ENCODE measurements around the gene SLC6A13. TPM values are rescaled to one million over a fixed set of nuclear protein-coding genes. Genes with fewer than 3 reads are reported as not detected.
A peak's percentile ranks its signal among the peaks of the same experiment; 100 is the strongest.

Gene SLC6A13
- polyA plus RNA-seq, 1 donor (not counting 4 experiments of a cell fraction or from before 2014, with no cell fraction given): 0.33 TPM

DNA sequence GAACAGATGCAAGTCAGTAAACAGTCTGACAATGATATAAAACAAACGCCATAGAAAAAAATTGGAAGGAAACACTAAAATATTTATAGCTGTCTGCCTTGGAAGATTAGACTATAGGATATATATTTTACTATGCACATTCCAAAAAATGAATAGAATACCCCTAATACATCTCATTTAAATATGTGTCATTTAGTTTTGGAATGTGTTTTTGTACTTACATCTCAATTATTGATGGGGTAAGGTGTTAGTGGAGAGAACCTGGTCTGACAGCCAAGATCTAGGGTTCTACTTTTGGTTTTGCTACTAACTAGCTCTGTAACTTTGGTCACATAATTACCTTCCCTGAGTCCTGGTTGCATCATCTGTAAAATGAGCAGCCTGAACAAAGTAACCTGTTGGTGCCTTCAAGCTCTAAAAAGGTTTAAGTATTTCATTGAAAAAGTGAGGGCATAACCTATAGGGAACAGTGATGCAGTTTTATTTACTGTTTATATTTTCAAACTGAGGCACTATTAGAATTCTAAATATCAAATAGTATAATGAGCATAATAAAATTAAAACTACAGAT is 28.6 kb upstream of the SLC6A13 start:
- dilution Hi-C loops (cut with MboI; ENCODE audit: extremely low pct_ligation_motif_present, low sequenced_read_pairs): no loop called here
- no peak for FAIRE-seq

DNA sequence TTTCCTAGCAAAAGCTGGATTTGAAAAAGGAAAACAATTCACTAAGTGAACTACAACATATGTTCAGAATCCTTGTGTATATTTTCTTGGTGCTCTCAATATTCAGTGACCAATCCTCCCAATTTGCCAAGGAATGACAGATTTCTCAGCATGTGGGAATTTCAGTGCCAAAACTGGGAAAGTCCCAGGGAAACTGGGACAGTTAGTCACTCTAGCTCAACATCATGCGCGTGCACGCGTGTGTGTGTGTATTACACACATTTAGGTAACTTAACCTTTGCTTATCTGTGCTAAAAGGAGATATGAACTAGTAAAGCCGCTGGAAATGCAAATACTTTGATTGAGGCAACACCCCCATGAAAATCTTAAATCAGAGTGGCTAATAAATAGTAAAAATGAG is 26.1 kb upstream of the SLC6A13 start:
- no peaks in the 10 kb centered on the region for H3K9me3 ChIP-seq (ENCODE audit: control insufficient read depth, low read depth, low read length)
- DNase-seq (ENCODE audit: low read depth, low spot score): no peak
- peaks cover 7 to 9% of the 10 kb centered on the region in 2 experiments for H3K36me3 ChIP-seq (ENCODE audit: control insufficient read depth in 2 of 2, extremely low read depth in 1 of 2, insufficient read depth in 2 of 2, low read length in 2 of 2)
- dilution Hi-C loops (cut with MboI; ENCODE audit: extremely low pct_ligation_motif_present, low sequenced_read_pairs): no loop called here
- peak overlapping the region; percentile 33 for H3K27ac ChIP-seq (ENCODE audit: control insufficient read depth, insufficient read depth, low read length)
- FAIRE-seq: peak; percentile 48
- no peak overlapping the region for H3K4me2 ChIP-seq (ENCODE audit: control insufficient read depth, extremely low read depth, insufficient read depth, low read depth, low read length)
- H4K20me1 ChIP-seq (ENCODE audit: control insufficient read depth, extremely low read depth, insufficient read depth, low read length): no peaks in the 10 kb centered on the region
- H3K4me3 ChIP-seq (ENCODE audit: control insufficient read depth in 2 of 3, extremely low read depth in 1 of 3, insufficient read depth in 2 of 3, low read depth in 1 of 3, low read length in 3 of 3): no peak overlapping the region
- H3K4me1 ChIP-seq (ENCODE audit: control insufficient read depth, extremely low read depth, insufficient read depth, low read length): peaks cover 5% of the 10 kb centered on the region
- no peaks in the 10 kb centered on the region for H3K9me1 ChIP-seq (ENCODE audit: control insufficient read depth, extremely low read depth, insufficient read depth, low read length)
- no peaks in the 10 kb centered on the region for H3K27me3 ChIP-seq (ENCODE audit: control insufficient read depth, extremely low read depth, insufficient read depth, low read length)
- H2AFZ ChIP-seq (ENCODE audit: control insufficient read depth, low read length): no peak overlapping the region
- no peak overlapping the region for H3K9ac ChIP-seq (ENCODE audit: control insufficient read depth, extremely low read depth, insufficient read depth, low read length)
- TF ChIP-seq CTCF (optimal IDR thresholded peaks at IDR 0.05 in 1 of 3, IDR thresholded peaks at IDR 0.05 in 1 of 3, conservative IDR thresholded peaks at IDR 0.05 in 1 of 3; ENCODE audit: extremely low read depth in 1 of 3, insufficient read depth in 2 of 3, low read length in 3 of 3): no peak
- TF ChIP-seq EZH2 (IDR thresholded peaks at IDR 0.05; ENCODE audit: low read length): no peak
- H3K79me2 ChIP-seq (ENCODE audit: control insufficient read depth, insufficient read depth, low read length): no peaks in the 10 kb centered on the region

More for the DNA sequence above, 28.6 kb upstream of the SLC6A13 start:
- no peak for DNase-seq (ENCODE audit: low read depth, low spot score)
- TF ChIP-seq CTCF (optimal IDR thresholded peaks at IDR 0.05 in 1 of 3, IDR thresholded peaks at IDR 0.05 in 1 of 3, conservative IDR thresholded peaks at IDR 0.05 in 1 of 3; ENCODE audit: extremely low read depth in 1 of 3, insufficient read depth in 2 of 3, low read length in 3 of 3): no peak
- TF ChIP-seq EZH2 (IDR thresholded peaks at IDR 0.05; ENCODE audit: low read length): no peak
- Histone ChIP-seq H3K9ac (ENCODE audit: control insufficient read depth, extremely low read depth, insufficient read depth, low read length) (no peak overlapping the region), H3K27ac (ENCODE audit: control insufficient read depth, insufficient read depth, low read length) (no peak overlapping the region), H4K20me1 (ENCODE audit: control insufficient read depth, extremely low read depth, insufficient read depth, low read length) (no peaks in the 10 kb centered on the region), H2AFZ (ENCODE audit: control insufficient read depth, low read length) (no peak overlapping the region), H3K4me2 (ENCODE audit: control insufficient read depth, extremely low read depth, insufficient read depth, low read depth, low read length) (no peak overlapping the region), H3K27me3 (ENCODE audit: control insufficient read depth, extremely low read depth, insufficient read depth, low read length) (no peaks in the 10 kb centered on the region), H3K36me3 (ENCODE audit: control insufficient read depth in 2 of 2, extremely low read depth in 1 of 2, insufficient read depth in 2 of 2, low read length in 2 of 2) (peaks cover 7 to 9% of the 10 kb centered on the region in 2 experiments), H3K9me3 (ENCODE audit: control insufficient read depth, low read depth, low read length) (no peaks in the 10 kb centered on the region), H3K4me1 (ENCODE audit: control insufficient read depth, extremely low read depth, insufficient read depth, low read length) (peaks cover 5% of the 10 kb centered on the region), H3K79me2 (ENCODE audit: control insufficient read depth, insufficient read depth, low read length) (no peaks in the 10 kb centered on the region), H3K9me1 (ENCODE audit: control insufficient read depth, extremely low read depth, insufficient read depth, low read length) (no peaks in the 10 kb centered on the region), H3K4me3 (ENCODE audit: control insufficient read depth in 2 of 3, extremely low read depth in 1 of 3, insufficient read depth in 2 of 3, low read depth in 1 of 3, low read length in 3 of 3) (no peak overlapping the region)

All from keratinocyte (primary cell).